GM12891 (cell line): ENCODE results near the gene ALDH1L1.

Experiments used
- DNase-seq: peaks from one replicate; pipeline ENCODE4 v3.0.0; 2011; ENCODE audit warnings: low spot score; ENCODE audit not compliant: insufficient read length
- FAIRE-seq: peaks from 2 replicates; lab custom pipeline; 2011; peaks lifted over from hg19 to GRCh38; lab: Jason Lieb, UNC
- PAX5 ChIP-seq: IDR thresholded peaks from 2 replicates; pipeline ENCODE4 v1.6.1; 2011; ENCODE audit warnings: low read length, moderate library complexity, mild to moderate bottlenecking; ENCODE audit not compliant: insufficient read depth, severe bottlenecking
- POLR2A ChIP-seq: IDR thresholded peaks from 2 replicates; pipeline ENCODE4 v1.6.1; 2011; ENCODE audit warnings: low read depth, low read length, control low read depth
- POLR2AphosphoS5 ChIP-seq: IDR thresholded peaks from 2 replicates; pipeline ENCODE4 v1.6.1; 2011; ENCODE audit warnings: low read depth, low read length, control low read depth
- POU2F2 ChIP-seq: IDR thresholded peaks from 2 replicates; pipeline ENCODE4 v1.6.1; 2011; ENCODE audit warnings: low read depth, mild to moderate bottlenecking, control low read depth, low read length, moderate library complexity
- SPI1 ChIP-seq: IDR thresholded peaks from 2 replicates; pipeline ENCODE4 v1.6.1; 2011; ENCODE audit warnings: low read depth, low read length, control low read depth
- TAF1 ChIP-seq: IDR thresholded peaks from 2 replicates; pipeline ENCODE4 v1.6.1; 2011; ENCODE audit warnings: low read depth, low read length, control low read depth

Gene ALDH1L1

GRCh38 chr3:126114443-126115386 is 65.7 kb downstream of the ALDH1L1 start:
- no peak for FAIRE-seq
- no peak for DNase-seq
- no peak for TF ChIP-seq SPI1
- TF ChIP-seq PAX5: no peak
- TF ChIP-seq TAF1: no peak
- TF ChIP-seq POLR2AphosphoS5: no peak
- no peak for TF ChIP-seq POLR2A
- TF ChIP-seq POU2F2: no peak

DNA sequence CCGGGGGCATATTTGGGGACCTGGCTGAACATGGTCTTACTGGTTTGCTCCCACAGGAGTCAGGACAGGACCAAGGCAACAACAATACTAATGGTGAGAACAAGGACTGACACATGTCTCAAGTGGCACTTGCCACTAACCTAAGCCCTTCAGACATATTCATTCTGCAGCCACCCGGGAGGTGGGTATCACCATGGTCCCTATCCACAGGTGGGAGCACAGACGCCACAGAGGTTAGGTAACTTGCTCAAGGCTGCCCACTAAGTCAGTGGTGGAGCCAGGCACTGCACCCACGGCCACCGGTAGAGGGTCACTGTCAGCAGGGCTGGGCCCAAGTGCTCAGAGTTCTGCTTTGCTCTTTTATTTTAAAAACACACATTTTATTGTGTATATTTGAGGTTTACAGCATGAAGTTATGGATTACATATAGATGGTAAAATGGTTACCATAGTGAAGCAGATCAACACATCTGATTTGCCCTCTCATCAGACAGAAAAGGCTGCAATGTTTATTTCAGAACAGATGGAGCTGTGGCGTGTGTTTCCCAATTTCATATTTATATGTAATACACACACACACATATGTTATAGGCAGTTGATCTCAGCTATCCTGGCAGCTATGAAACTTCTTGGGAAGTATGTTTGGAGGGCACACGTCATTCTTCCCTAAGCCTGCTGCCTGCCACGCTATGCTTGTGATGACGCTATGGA is 66.5 kb downstream of the ALDH1L1 start:
- peak; percentile 51 for DNase-seq
- FAIRE-seq: no peak
- TF ChIP-seq POLR2A: no peak
- TF ChIP-seq TAF1: no peak
- TF ChIP-seq PAX5: no peak
- no peak for TF ChIP-seq SPI1
- TF ChIP-seq POLR2AphosphoS5: no peak
- no peak for TF ChIP-seq POU2F2

GRCh38 chr3:126113238-126113555 is 67.2 kb downstream of the ALDH1L1 start:
- FAIRE-seq: no peak
- no peak for TF ChIP-seq PAX5
- no peak for TF ChIP-seq POLR2A
- TF ChIP-seq TAF1: no peak
- TF ChIP-seq POLR2AphosphoS5: no peak
- TF ChIP-seq POU2F2: no peak
- no peak for TF ChIP-seq SPI1
- DNase-seq: no peak

DNA sequence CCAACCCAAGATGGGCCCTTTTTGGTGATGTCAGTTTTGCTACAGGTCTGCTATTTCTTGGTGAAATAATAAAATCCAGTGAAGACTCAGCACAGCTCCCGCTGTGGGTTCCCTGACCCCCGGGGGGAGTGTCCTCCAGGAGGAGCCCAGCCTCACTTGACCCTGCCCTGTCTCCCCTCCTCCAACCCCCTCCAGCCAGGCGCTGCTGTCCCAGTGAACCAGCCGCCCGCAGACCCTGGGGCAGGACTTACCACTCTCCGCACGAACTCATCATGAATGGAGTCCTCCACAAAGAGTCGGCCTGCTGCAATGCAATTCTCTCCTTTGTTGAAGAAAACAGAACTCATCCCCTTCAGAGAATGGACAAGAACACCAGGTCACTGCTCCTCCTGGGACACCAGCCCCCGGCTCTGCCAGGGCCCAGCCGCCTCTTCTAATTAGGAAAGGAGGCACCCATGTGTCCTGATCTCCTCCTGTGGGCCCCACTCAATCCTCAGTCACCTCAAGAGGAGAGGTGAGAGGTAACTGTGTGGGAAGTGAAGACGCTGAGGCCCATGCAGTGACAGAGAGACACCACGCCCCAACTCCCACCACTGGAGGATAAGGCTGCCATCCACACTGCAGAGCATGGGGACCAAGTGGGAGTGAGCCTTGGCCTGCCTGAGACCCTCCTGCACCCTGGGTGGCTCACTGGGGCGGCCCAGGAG is 67.7 kb downstream of the ALDH1L1 start:
- no peak for DNase-seq
- TF ChIP-seq PAX5: no peak
- TF ChIP-seq POLR2AphosphoS5: no peak
- TF ChIP-seq TAF1: no peak
- no peak for TF ChIP-seq POLR2A
- TF ChIP-seq POU2F2: no peak
- TF ChIP-seq SPI1: no peak
- no peak for FAIRE-seq

GRCh38 chr3:126111566-126112475 is 68.6 kb downstream of the ALDH1L1 start:
- FAIRE-seq (no peak), DNase-seq (no peak)
- TF ChIP-seq PAX5 (no peak), POU2F2 (no peak), POLR2AphosphoS5 (no peak), TAF1 (no peak), POLR2A (no peak), SPI1 (no peak)

DNA sequence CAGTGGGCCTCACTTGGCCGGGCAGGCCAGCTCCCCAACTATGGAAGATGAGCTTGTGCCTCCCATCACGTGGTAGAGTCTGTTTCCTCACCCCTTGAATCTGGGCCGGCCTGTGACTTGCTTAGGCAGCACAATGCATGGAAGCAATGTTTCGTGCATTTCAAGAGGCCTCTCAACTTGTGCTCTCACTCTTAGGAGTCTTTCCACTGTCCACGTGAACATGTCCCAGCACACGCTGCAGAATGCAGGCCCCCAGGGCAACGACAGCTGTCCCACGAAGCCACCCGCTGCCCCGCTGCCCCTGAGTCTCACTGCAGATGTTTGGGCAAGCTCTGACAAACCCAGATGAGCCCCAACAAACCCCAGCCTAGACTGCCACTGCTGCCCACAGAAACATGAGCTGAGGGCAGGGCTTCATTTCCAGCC is 69.2 kb downstream of the ALDH1L1 start:
- FAIRE-seq: no peak

DNA sequence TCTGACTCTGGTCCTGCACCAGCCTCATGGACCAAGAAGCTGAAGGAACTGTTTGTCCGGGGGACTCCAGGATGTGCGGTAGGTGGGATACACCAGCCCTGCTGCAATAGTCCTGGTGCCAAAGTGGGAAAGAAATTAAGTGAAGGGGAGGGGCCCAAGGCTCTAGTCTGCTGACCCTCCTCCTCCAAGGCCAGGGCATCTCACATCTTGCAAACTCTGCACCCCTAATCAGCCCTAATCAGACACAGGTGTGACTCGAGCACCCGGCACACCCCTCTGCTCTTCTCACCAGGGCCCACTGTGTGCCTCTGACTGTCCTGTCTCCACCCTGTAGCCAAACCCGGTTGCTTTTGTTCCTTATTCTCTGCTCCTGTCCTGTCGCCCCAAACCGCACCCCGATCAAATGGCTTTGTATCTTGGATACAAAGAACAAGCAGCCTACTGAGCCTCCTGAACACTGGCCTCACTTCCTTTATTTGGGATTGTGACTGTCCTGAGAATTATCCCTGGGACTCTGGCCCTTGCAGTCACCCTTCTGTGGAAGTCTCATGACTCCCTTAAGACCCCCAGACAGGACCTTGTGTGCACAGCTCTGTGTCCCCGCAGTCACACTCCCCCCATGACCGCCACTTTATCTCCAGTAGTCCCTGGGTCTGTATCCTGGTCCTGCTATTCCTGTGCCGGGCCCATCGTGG is 69.8 kb downstream of the ALDH1L1 start:
- no peak for FAIRE-seq
- TF ChIP-seq PAX5: no peak
- no peak for TF ChIP-seq TAF1
- TF ChIP-seq POLR2A: no peak
- TF ChIP-seq POU2F2: no peak
- no peak for TF ChIP-seq POLR2AphosphoS5
- no peak for TF ChIP-seq SPI1
- no peak for DNase-seq

More for the DNA sequence above, 69.2 kb downstream of the ALDH1L1 start:
- DNase-seq: no peak
- TF ChIP-seq POU2F2 (no peak), SPI1 (no peak), TAF1 (no peak), POLR2AphosphoS5 (no peak), POLR2A (no peak)

- TF ChIP-seq SPI1 (no peak), POLR2A (no peak)
- DNase-seq: no peak
- no peak for FAIRE-seq
These were observed 70.5 kb downstream of the ALDH1L1 start for GRCh38 chr3:126109880-126110235.
